WTC11 (cell line): Measurements from ENCODE around the gene EIF4E1B. TPM values are rescaled to one million over a fixed set of nuclear protein-coding genes. Genes with fewer than 3 reads are reported as not detected.

Source experiments
- ATAC-seq: fragments of 200-7000 bp; cut with Tn5 transposase; 2 replicates; pipeline ENCODE4 v1.10.0; 2021; ENCODE audit warnings: mild to moderate bottlenecking, moderate library complexity
- CTCF ChIA-PET: fragments of 300-600 bp; sonication (Branson Sonifier 250); formaldehyde crosslinking; loops from one replicate; lab custom pipeline; 2021; ENCODE audit warnings: antibody characterized with exemption; lab: Charles Lee
- POLR2A ChIA-PET: fragments of 350-600 bp; sonication (Branson Sonifier 250); formaldehyde crosslinking; loops from one replicate; lab custom pipeline; 2021; ENCODE audit warnings: antibody characterized with exemption; lab: Charles Lee
- DNase-seq: peaks from one replicate; pipeline ENCODE4 v3.0.0; 2021; ENCODE audit warnings: low spot score
- H3K27ac Mint-ChIP-seq: 2 replicates; pipeline ENCODE4 v1.8.0; 2021; ENCODE audit warnings: mixed read lengths
- H3K27me3 Mint-ChIP-seq: 2 replicates; pipeline ENCODE4 v1.8.0; 2021; ENCODE audit warnings: low read depth, mild to moderate bottlenecking, moderate library complexity, mixed read lengths
- H3K36me3 Mint-ChIP-seq: 2 replicates; pipeline ENCODE4 v1.8.0; 2021; ENCODE audit warnings: mixed read lengths
- H3K4me1 Mint-ChIP-seq: 2 replicates; pipeline ENCODE4 v1.8.0; 2022; ENCODE audit warnings: mixed read lengths
- H3K4me3 Mint-ChIP-seq: 2 replicates; pipeline ENCODE4 v1.8.0; 2021; ENCODE audit warnings: mild to moderate bottlenecking, moderate library complexity, mixed read lengths
- H3K9me3 Mint-ChIP-seq: 2 replicates; pipeline ENCODE4 v1.8.0; 2021; ENCODE audit warnings: mixed read lengths
- CBFB ChIP-seq: sonication (generic); formaldehyde crosslinking; IDR thresholded peaks from 2 replicates; pipeline ENCODE4 v1.8.1; 2022; ENCODE audit warnings: mild to moderate bottlenecking, low read depth, missing genetic modification reagents
- CREB1 ChIP-seq: sonication (generic); formaldehyde crosslinking; IDR thresholded peaks from 2 replicates; pipeline ENCODE4 v1.8.0; 2023; ENCODE audit warnings: mild to moderate bottlenecking, missing genetic modification reagents
- JUN ChIP-seq: sonication (generic); formaldehyde crosslinking; IDR thresholded peaks from 2 replicates; pipeline ENCODE4 v1.8.0; 2023; ENCODE audit warnings: mild to moderate bottlenecking, missing genetic modification reagents
- NR2C2 ChIP-seq: sonication (generic); formaldehyde crosslinking; IDR thresholded peaks from 2 replicates; pipeline ENCODE4 v1.8.0; 2022; ENCODE audit warnings: mild to moderate bottlenecking, missing genetic modification reagents
- NR3C1 ChIP-seq: sonication (generic); formaldehyde crosslinking; conservative IDR thresholded peaks from 2 replicates; pipeline ENCODE4 v1.8.1; 2023; ENCODE audit warnings: low read depth, mild to moderate bottlenecking, missing genetic modification reagents
- RORB ChIP-seq: fragments of 250-450 bp; sonication (Bioruptor Pico); IDR thresholded peaks from 2 replicates; pipeline ENCODE4 v1.9.0; 2021; ENCODE audit warnings: mild to moderate bottlenecking
- SMAD4 ChIP-seq: sonication (generic); formaldehyde crosslinking; IDR thresholded peaks from 2 replicates; pipeline ENCODE4 v1.8.0; 2022; ENCODE audit warnings: mild to moderate bottlenecking, missing genetic modification reagents
- SP1 ChIP-seq: sonication (generic); formaldehyde crosslinking; conservative IDR thresholded peaks from 2 replicates; pipeline ENCODE4 v1.8.1; 2022; ENCODE audit warnings: missing genetic modification reagents
- TCF7 ChIP-seq: sonication (generic); formaldehyde crosslinking; IDR thresholded peaks from 2 replicates; pipeline ENCODE4 v1.8.0; 2022; ENCODE audit warnings: mild to moderate bottlenecking, low read depth, missing genetic modification reagents, moderate library complexity
- ZNF281 ChIP-seq: sonication (generic); formaldehyde crosslinking; IDR thresholded peaks from 2 replicates; pipeline ENCODE4 v1.8.0; 2023; ENCODE audit warnings: mild to moderate bottlenecking, missing genetic modification reagents
- ZNF317 ChIP-seq: sonication (generic); formaldehyde crosslinking; IDR thresholded peaks from 2 replicates; pipeline ENCODE4 v1.8.1; 2023; ENCODE audit warnings: low read depth, mild to moderate bottlenecking, moderate library complexity, missing genetic modification reagents, borderline replicate concordance
- ZSCAN18 ChIP-seq: fragments of 250-450 bp; sonication (Bioruptor Pico); IDR thresholded peaks from 2 replicates; pipeline ENCODE4 v2.1.2; 2022; ENCODE audit warnings: mild to moderate bottlenecking, moderate library complexity
- total RNA-seq: library from RNA; stranded (reverse); gene quantifications from 3 replicates; pipeline ENCODE4 v1.2.3, GENCODE V29; 2021
- TF ChIP-seq, protein P1 (sequence below): sonication (generic); formaldehyde crosslinking; IDR thresholded peaks from 2 replicates; pipeline ENCODE4 v1.8.0; 2023; ENCODE audit warnings: missing genetic modification reagents, mild to moderate bottlenecking, borderline replicate concordance
- TF ChIP-seq, protein P2 (sequence below): sonication (generic); formaldehyde crosslinking; IDR thresholded peaks from 2 replicates; pipeline ENCODE4 v1.8.0; 2022; ENCODE audit warnings: mild to moderate bottlenecking, missing genetic modification reagents
- TF ChIP-seq, protein P3 (sequence below): fragments of 250-450 bp; sonication (Bioruptor Pico); conservative IDR thresholded peaks from 2 replicates; pipeline ENCODE4 v1.9.0; 2021; ENCODE audit warnings: mild to moderate bottlenecking
- TF ChIP-seq, protein P4 (sequence below): fragments of 200-600 bp; IDR thresholded peaks from 2 replicates; pipeline ENCODE4 v1.8.0; 2022; ENCODE audit warnings: antibody characterized with exemption

EIF4E1B gene
- total RNA-seq, 1 experiment from 2014 or later: 0.74 TPM

DNA sequence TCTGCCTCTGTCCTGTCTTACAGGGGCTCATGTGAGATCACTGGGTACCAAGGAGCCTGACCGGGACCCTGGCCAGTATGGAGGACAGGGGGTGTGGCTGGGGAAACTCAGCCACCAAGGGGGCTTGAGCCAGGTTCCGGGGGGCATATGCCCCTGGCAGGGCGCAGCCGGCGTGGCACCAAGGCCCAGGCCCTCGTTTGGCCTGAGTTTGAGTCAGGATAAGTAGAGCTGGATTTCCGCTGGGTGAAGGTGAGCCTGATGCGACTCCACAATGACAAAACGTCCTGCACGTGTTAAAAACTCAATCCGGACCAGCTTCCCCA, 16.2 kb downstream of the EIF4E1B start:
- H3K27me3 Mint-ChIP-seq: no peaks in the 10 kb centered on the region
- ATAC-seq (no peak), DNase-seq (no peak)
- H3K9me3 Mint-ChIP-seq: no peaks in the 10 kb centered on the region
- peak overlapping the region; percentile 63 for H3K4me3 Mint-ChIP-seq
- H3K27ac Mint-ChIP-seq: peak overlapping the region; percentile 90; the same call in 1 of the 2 replicates
- TF ChIP-seq NR2C2 (CRISPR knock-in tag) (no peak), CBFB (no peak), ZNF281 (CRISPR knock-in tag) (no peak), SMAD4 (CRISPR knock-in tag) (no peak), ZNF317 (CRISPR knock-in tag) (no peak), TCF7 (no peak), SP1 (CRISPR knock-in tag) (no peak), NR3C1 (CRISPR knock-in tag) (no peak), ZSCAN18 (CRISPR knock-in tag) (no peak), RORB (CRISPR knock-in tag) (no peak), CREB1 (no peak), JUN (CRISPR knock-in tag) (no peak)
- TF ChIP-seq, protein P1, sequence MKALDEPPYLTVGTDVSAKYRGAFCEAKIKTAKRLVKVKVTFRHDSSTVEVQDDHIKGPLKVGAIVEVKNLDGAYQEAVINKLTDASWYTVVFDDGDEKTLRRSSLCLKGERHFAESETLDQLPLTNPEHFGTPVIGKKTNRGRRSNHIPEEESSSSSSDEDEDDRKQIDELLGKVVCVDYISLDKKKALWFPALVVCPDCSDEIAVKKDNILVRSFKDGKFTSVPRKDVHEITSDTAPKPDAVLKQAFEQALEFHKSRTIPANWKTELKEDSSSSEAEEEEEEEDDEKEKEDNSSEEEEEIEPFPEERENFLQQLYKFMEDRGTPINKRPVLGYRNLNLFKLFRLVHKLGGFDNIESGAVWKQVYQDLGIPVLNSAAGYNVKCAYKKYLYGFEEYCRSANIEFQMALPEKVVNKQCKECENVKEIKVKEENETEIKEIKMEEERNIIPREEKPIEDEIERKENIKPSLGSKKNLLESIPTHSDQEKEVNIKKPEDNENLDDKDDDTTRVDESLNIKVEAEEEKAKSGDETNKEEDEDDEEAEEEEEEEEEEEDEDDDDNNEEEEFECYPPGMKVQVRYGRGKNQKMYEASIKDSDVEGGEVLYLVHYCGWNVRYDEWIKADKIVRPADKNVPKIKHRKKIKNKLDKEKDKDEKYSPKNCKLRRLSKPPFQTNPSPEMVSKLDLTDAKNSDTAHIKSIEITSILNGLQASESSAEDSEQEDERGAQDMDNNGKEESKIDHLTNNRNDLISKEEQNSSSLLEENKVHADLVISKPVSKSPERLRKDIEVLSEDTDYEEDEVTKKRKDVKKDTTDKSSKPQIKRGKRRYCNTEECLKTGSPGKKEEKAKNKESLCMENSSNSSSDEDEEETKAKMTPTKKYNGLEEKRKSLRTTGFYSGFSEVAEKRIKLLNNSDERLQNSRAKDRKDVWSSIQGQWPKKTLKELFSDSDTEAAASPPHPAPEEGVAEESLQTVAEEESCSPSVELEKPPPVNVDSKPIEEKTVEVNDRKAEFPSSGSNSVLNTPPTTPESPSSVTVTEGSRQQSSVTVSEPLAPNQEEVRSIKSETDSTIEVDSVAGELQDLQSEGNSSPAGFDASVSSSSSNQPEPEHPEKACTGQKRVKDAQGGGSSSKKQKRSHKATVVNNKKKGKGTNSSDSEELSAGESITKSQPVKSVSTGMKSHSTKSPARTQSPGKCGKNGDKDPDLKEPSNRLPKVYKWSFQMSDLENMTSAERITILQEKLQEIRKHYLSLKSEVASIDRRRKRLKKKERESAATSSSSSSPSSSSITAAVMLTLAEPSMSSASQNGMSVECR: no peak
- TF ChIP-seq, protein P2, sequence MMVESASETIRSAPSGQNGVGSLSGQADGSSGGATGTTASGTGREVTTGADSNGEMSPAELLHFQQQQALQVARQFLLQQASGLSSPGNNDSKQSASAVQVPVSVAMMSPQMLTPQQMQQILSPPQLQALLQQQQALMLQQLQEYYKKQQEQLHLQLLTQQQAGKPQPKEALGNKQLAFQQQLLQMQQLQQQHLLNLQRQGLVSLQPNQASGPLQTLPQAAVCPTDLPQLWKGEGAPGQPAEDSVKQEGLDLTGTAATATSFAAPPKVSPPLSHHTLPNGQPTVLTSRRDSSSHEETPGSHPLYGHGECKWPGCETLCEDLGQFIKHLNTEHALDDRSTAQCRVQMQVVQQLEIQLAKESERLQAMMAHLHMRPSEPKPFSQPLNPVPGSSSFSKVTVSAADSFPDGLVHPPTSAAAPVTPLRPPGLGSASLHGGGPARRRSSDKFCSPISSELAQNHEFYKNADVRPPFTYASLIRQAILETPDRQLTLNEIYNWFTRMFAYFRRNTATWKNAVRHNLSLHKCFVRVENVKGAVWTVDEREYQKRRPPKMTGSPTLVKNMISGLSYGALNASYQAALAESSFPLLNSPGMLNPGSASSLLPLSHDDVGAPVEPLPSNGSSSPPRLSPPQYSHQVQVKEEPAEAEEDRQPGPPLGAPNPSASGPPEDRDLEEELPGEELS (CRISPR knock-in tag): no peak
- TF ChIP-seq, protein P3, sequence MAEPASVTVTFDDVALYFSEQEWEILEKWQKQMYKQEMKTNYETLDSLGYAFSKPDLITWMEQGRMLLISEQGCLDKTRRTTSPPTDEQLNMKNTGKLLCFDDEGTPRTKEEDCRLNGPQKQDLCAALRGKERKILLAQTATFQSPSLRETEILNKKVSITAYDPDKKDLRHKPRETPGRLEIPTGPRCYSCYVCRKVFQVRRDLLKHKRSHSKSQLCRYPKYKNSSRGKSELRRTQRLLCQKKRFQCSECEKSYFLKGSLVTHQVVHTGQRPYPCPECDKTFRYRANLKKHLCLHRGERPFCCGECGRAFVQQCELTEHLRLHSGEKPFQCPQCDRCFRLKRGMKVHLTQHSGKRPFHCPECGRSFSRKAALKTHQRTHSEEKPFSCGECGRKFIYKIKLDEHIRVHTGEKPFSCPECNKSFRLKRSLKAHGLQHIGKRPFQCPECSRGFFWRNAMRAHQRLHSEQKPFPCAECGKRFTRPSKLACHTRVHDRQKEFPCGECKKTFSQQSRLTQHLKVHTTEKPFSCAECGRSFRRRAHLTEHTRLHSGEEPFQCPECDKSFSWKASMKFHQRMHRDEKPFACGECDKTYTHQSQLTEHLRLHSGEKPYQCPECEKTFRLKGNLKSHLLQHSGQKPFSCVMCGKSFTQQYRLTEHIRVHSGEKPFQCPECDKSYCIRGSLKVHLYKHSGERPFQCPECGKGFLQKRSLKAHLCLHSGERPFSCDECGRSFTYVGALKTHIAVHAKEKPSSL (CRISPR knock-in tag): no peak
- TF ChIP-seq, protein P4, sequence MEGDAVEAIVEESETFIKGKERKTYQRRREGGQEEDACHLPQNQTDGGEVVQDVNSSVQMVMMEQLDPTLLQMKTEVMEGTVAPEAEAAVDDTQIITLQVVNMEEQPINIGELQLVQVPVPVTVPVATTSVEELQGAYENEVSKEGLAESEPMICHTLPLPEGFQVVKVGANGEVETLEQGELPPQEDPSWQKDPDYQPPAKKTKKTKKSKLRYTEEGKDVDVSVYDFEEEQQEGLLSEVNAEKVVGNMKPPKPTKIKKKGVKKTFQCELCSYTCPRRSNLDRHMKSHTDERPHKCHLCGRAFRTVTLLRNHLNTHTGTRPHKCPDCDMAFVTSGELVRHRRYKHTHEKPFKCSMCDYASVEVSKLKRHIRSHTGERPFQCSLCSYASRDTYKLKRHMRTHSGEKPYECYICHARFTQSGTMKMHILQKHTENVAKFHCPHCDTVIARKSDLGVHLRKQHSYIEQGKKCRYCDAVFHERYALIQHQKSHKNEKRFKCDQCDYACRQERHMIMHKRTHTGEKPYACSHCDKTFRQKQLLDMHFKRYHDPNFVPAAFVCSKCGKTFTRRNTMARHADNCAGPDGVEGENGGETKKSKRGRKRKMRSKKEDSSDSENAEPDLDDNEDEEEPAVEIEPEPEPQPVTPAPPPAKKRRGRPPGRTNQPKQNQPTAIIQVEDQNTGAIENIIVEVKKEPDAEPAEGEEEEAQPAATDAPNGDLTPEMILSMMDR: no peak
- ChIA-PET CTCF (interaction anchor here (0.8 to 6.8 kb wide), 15 partner anchors 13 to 663 kb away, joined by 3 to 112 read pairs (median 4); partner anchors contain the start of genes EIF4E1B, FGFR4, RNF44 and SNCB), POLR2A (interaction anchor here (1.0 to 1.1 kb wide), 3 partner anchors 12 to 16 kb away, joined by 3 to 5 read pairs (median 3); no protein-coding TSS in a partner anchor)
- H3K4me1 Mint-ChIP-seq: peaks cover 42% of the 10 kb centered on the region
- H3K36me3 Mint-ChIP-seq: no peaks in the 10 kb centered on the region
